Heart right ventricle (tissue), 16 donors: ENCODE results near the gene IMMP2L. TPM values are rescaled to one million over a fixed set of nuclear protein-coding genes. Genes with fewer than 3 reads are reported as not detected.
"Not testable (repeated sequence)": the region's sequence is repeated elsewhere in the genome, so short reads cannot be mapped to it uniquely, and the experiment has no call there.

Experiments
- ATAC-seq, 8 donors: fragments of 200-7000 bp; cut with Tn5 transposase; one replicate each; pipeline ENCODE4 v1.9.1; 2020; ENCODE audit warnings: mild to moderate bottlenecking in 8 of 8, moderate library complexity in 8 of 8, moderate number of reproducible peaks in 1 of 8
- DNase-seq, 2 donors: peaks; one replicate each; pipeline ENCODE4 v3.0.0-alpha.2; 2020
- H3K27ac ChIP-seq, 10 donors: fragments of 200-600 bp; sonication (generic) in 2 of 10; one replicate each; pipeline versions ENCODE4 v1.5.0 to v1.8.0; 2020 to 2022; ENCODE audit warnings: mild to moderate bottlenecking in 3 of 10
- H3K27me3 ChIP-seq, 7 donors: fragments of 200-600 bp; one replicate each; pipeline ENCODE4 v1.8.0; 2021 to 2022; ENCODE audit warnings: mild to moderate bottlenecking in 2 of 7
- H3K36me3 ChIP-seq, 9 donors: fragments of 200-600 bp; sonication (generic) in 1 of 9; one replicate each; pipeline versions ENCODE4 v1.5.0 to v1.8.0; 2020 to 2022; ENCODE audit warnings: mild to moderate bottlenecking in 2 of 9
- H3K4me1 ChIP-seq, 9 donors: fragments of 200-600 bp; sonication (generic) in 1 of 9; one replicate each; pipeline versions ENCODE4 v1.5.0 to v1.8.0; 2020 to 2022; ENCODE audit warnings: mild to moderate bottlenecking in 4 of 9
- H3K4me3 ChIP-seq, 10 donors: fragments of 200-600 bp; sonication (generic) in 2 of 10; one replicate each; pipeline versions ENCODE4 v1.5.0 to v1.8.0; 2020 to 2022; ENCODE audit warnings: mild to moderate bottlenecking in 7 of 10, moderate library complexity in 2 of 10
- H3K9me3 ChIP-seq, 11 donors: fragments of 200-600 bp in 10 of 11; sonication (generic) in 2 of 11; one replicate each; pipeline versions ENCODE4 v1.5.0 to v1.8.0; 2013 to 2022; ENCODE audit warnings: mild to moderate bottlenecking in 2 of 11, control low read depth in 1 of 11, moderate library complexity in 1 of 11
- CTCF ChIP-seq, 9 donors: fragments of 200-600 bp; sonication (generic) in 2 of 9; IDR thresholded peaks; one replicate each; pipeline versions ENCODE4 v1.5.0 to v1.8.0; 2021 to 2022; ENCODE audit warnings: antibody characterized with exemption in 9 of 9, mild to moderate bottlenecking in 5 of 9, moderate library complexity in 1 of 9
- WGBS, 2 donors: extraction: QIAGEN DNeasy Blood & Tissue Kit; methylation state at CpG; one replicate each; pipeline ENCODE4 v1.1.7; 2013; ENCODE audit warnings: inconsistent platforms in 1 of 2; 5-methylcytosine and 5-hydroxymethylcytosine counted together
- intact Hi-C, 10 donors: fragments of 100-400 bp; cut with DNase I; formaldehyde crosslinking; loops; one replicate each; pipeline versions ENCODE4 v1.11.1 to v1.14.2; 2022
- polyA plus RNA-seq, 2 donors: library from polyadenylated mRNA; stranded (reverse); fragments of 200-250 nt; gene quantifications; one replicate each; pipeline ENCODE4 v1.2.3, GENCODE V29; 2013
- total RNA-seq, 10 donors: library from RNA; stranded (reverse); fragmentation: NEBNext Ultra II Directional in 3 of 10; extraction: Animal tissue kit (Norgen Biotek cat#: 25700) in 3 of 10; gene quantifications; one replicate each; pipeline versions ENCODE4 v1.2.1 to v1.2.4, GENCODE V29; 2021 to 2023
- donor health status: Arrhythmogenic right ventricular cardiomyopathy.
- donor health status: ischemic (EF 13 %, LVEDD 7.1; RV severe dilation, severe dysfunction).
- donor health status: healthy with polysubstance abuse.
- donor health status: DM: no; HTN: yes; CAD: no.
- donor health status: DM: no; HTN: no; CAD: no.
- donor health status: ischemic (EF 25% LVEDD 6.9; RV normal size, moderate dysfunction).
- donor health status: ischemic (EF 25% LVEDD 5.7; RV mildly dilated, moderate dysfunction).
- donor health status: healthy.
- donor health status: DM: yes; HTN: yes; CAD: no.
- donor health status: Ischemic cardiomyopathy.
- donor health status: ischemic (EF 35%, LVEDD 5.7; RV mildly dilated, moderate dysfunction).
- donor health status: nonischemic (EF 11% LVEDD 7.7; RV severe dilation, severe dysfunction).
- donor health status: DM: yes; HTN: yes; CAD: no.
- donor health status: PGD.
- donor health status: ischemic (EF 29% LVEDD 5.4; RV normal size, mild dysfunction).
- donor health status: nonischemic (EF 23%, LVEDD 6.1; RV moderate dilation, normal function).

Gene IMMP2L
- total and polyA plus RNA-seq, 12 donors, result 4.3 to 20.8 (median 17.3) TPM

DNA sequence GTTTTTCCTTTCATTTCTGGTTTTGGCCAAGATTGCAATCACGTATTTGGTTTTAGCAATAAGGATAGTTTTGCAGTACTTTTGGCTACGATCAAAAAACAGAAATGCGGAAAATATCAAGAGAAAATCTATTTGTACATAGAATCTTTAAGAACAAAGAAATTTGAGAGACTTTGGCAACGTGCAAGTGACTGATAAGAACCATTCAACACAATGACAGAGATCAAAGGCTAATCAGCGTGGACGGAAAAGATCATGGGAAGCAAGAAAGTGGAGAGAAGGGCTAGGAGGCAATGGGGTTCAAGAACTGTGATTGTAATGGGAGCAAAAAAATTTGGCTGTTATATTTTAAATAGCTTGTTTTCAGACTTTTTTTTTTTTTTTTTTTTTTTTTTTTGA lies 487.5 kb downstream of the IMMP2L start:
- DNase-seq (no peak), ATAC-seq (no peak)
- no peaks in the 10 kb centered on the region for H3K27me3 ChIP-seq
- peaks cover 0 to 15% (median 5%) of the 10 kb centered on the region in 9 donors for H3K4me1 ChIP-seq
- H3K36me3 ChIP-seq, result no peaks in the 10 kb centered on the region
- no peak for TF ChIP-seq CTCF (IDR thresholded peaks at IDR 0.05)
- intact Hi-C loops, result no loop called here
- no peaks in the 10 kb centered on the region for H3K9me3 ChIP-seq
- H3K4me3 ChIP-seq, result no peak overlapping the region
- H3K27ac ChIP-seq, result no peak overlapping the region
- WGBS, 2 donors, result 69 to 72% methylated on average over 6 of the region's 6 CpGs

GRCh38 chr7:111074071-111074747 lies 488.1 kb downstream of the IMMP2L start:
- Histone ChIP-seq H3K27ac (no peak overlapping the region), H3K4me3 (no peak overlapping the region), H3K27me3 (no peaks in the 10 kb centered on the region), H3K36me3 (no peaks in the 10 kb centered on the region), H3K4me1 (peaks cover 0 to 18% (median 6%) of the 10 kb centered on the region in 9 donors), H3K9me3 (no peaks in the 10 kb centered on the region)
- intact Hi-C loops, result no loop called here
- DNase-seq, result no peak
- no peak for TF ChIP-seq CTCF (IDR thresholded peaks at IDR 0.05)
- WGBS, 2 donors, result 78 to 81% methylated on average over 3 of the region's 3 CpGs
- ATAC-seq, result no peak

DNA sequence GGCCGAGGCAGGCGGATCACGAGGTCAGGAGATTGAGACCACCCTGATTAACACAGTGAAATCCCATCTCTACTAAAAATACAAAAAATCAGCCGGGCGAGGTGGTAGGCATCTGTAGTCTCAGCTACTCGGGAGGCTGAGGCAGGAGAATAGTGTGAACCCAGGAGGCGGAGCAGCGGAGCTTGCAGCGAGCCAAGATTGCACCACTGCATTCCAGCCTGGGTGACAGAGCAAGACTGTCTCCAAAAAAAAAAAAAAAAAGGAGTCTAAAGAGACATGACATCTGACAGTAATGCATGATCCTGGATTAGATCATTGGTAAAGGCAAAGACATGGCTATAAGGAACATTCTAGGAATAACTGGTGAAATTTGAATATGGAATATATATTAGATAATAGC lies 489.6 kb downstream of the IMMP2L start:
- peaks cover 0 to 21% (median 18%) of the 10 kb centered on the region in 9 donors for H3K4me1 ChIP-seq
- H3K36me3 ChIP-seq, H3K4me3 ChIP-seq, intact Hi-C loops, H3K27ac ChIP-seq, H3K27me3 ChIP-seq, ATAC-seq, DNase-seq, H3K9me3 ChIP-seq: not testable (repeated sequence)
- 92 to 96% methylated on average over 9 of the region's 9 CpGs for WGBS, 2 donors

GRCh38 chr7:111071556-111071955 lies 490.7 kb downstream of the IMMP2L start:
- Histone ChIP-seq H3K36me3 (no peaks in the 10 kb centered on the region), H3K9me3 (no peaks in the 10 kb centered on the region), H3K4me3 (no peak overlapping the region), H3K4me1 (peaks cover 0 to 23% (median 18%) of the 10 kb centered on the region in 9 donors), H3K27me3 (no peaks in the 10 kb centered on the region), H3K27ac (no peak overlapping the region)
- intact Hi-C loops, result no loop called here
- DNase-seq, result no peak
- no peak for TF ChIP-seq CTCF (IDR thresholded peaks at IDR 0.05)
- ATAC-seq, result no peak

GRCh38 chr7:111068618-111069017 lies 493.7 kb downstream of the IMMP2L start:
- TF ChIP-seq CTCF (IDR thresholded peaks at IDR 0.05), result no peak
- intact Hi-C loops, result no loop called here
- ATAC-seq (peak in 1 of 8 donors; percentile 56), DNase-seq (no peak)
- Histone ChIP-seq H3K4me3 (no peak overlapping the region), H3K27me3 (no peaks in the 10 kb centered on the region), H3K27ac (no peak overlapping the region), H3K9me3 (peaks cover 0 to 6% (median 0%) of the 10 kb centered on the region in 11 donors), H3K36me3 (no peaks in the 10 kb centered on the region), H3K4me1 (peaks cover 0 to 18% (median 8%) of the 10 kb centered on the region in 9 donors)
- 64 to 82% methylated on average over 2 of the region's 2 CpGs for WGBS, 2 donors
